HG02970 (cell line): ENCODE measurements around the gene HPS1.

Source experiments
- ATAC-seq: cut with Tn5 transposase; IDR thresholded peaks from one replicate; pipeline ENCODE4 v1.9.1; 2021; ENCODE audit warnings: mild to moderate bottlenecking, moderate library complexity, moderate number of reproducible peaks; ENCODE audit not compliant: unreplicated experiment, low FRiP score

The HPS1 gene

DNA sequence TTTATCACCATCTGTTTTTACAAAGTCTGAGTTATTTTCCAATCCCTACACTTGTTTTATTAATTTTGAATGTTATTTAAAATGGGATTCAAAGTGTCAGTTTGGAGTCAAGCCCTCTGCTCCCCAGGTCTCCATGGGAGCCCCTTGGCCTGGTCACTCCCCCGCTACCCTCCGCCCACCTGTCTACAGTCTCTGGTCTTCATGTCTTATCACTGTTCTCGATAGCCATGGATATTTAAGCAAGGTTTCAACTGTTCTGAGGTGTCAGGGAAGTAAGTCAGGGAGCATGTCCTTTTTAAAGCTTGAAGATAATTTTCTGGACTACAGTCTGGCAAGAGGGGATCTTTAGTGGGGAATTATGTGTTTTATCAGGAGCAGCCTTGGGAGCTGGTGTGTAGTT, 19.1 kb upstream of the HPS1 start:
- no peak for ATAC-seq

DNA sequence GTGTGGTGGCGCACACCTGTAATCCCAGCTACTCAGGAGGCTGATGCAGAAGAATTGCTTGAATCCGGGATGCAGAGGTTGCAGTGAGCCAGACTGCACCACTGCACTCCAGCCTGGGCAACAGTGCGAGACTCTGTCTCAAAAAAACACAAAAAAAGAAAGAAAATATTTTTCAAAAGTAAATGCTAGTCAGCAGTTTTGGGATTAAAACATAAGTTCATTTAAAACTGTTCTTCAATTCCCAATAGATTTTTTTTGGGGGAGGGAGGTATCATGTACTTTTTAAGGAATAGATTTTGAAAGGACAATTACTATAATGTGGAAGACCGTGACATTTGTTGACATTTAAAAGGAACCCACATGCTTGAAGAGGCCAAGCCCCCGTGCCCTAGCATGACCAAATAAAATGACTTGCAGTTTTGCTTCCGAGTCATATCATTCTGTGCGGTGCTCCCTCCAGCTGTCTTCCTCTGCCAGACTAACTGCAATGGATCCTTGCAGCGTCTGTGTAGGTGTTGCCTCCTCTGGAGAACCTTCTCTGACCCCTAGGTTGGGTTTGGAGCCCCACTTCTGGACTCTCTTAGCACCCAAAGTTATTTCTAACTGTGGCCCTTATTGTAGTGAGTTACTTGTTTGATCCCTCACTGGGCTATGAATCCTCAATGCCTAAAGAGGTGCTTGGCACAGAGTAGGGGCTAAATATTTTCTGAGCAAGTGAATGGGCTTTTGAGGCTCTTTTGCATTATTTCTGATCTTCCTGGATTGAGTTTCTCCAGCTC, 17.4 kb upstream of the HPS1 start:
- ATAC-seq: no peak

DNA sequence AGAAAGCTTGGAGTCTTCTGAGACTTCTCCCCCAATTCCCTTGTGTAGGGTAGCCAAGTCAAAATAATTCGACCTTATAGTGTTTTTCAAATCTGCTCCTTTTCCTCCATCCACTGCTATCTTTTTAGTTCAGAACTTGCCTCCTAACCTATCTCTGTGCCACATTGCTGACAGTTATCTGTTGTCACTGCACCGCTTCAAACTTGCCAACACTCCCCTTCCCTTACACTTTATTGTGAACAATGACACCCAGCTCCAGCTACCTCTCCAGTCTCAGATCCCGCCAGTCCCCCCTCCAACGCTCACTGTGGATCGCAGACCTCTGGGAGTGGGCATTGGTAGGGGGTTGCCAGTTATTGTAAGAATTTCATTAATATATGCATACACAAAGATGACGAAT, 16.3 kb upstream of the HPS1 start:
- no peak for ATAC-seq

DNA sequence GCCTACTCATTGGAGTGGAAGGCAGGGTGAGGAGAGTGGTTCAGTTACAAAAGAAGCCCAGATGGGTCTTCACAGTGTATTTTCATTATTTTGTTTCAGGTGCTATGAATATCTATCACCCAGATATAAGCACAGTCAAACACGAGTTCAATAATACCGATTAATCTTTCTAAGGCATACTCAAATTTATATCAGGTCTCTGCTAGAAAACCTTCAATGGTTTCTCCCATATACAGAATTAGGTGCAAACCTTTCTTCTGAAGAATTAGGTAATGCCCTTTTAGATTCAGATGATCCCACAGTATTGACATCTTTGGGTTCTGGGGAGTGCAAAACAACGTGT, 14.7 kb upstream of the HPS1 start:
- ATAC-seq: no peak

DNA sequence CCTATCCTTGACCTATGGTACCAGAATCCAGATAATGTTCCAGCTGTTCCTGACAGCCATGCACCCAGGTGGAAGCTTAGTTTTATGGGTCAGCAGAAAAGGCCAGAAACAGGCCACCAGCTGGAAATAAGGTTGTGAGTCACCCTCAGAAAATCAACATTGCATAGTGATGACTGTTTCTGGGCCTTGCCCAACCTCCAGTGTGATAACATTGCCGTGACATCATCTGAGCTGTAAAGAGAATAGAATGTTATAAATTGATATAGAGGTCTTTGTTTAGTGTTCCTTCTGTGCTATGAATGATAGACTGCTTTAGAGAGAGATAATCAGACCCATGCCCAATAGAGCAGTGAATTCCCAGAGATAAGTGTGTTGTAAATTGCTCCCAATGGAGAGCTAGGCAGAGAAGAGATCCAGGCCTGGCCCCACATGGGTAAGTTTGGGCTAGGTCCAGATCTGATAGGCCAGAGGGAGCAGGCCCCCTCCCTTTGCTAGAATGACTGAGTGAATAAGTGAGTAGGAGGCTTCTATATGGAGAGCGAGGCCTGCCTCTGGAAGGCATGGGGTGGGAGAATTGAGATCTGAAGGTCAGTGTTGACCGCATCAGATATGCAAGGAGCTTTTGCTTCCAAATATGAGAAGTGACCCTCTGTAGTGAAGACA, 14.2 kb upstream of the HPS1 start:
- ATAC-seq: no peak

DNA sequence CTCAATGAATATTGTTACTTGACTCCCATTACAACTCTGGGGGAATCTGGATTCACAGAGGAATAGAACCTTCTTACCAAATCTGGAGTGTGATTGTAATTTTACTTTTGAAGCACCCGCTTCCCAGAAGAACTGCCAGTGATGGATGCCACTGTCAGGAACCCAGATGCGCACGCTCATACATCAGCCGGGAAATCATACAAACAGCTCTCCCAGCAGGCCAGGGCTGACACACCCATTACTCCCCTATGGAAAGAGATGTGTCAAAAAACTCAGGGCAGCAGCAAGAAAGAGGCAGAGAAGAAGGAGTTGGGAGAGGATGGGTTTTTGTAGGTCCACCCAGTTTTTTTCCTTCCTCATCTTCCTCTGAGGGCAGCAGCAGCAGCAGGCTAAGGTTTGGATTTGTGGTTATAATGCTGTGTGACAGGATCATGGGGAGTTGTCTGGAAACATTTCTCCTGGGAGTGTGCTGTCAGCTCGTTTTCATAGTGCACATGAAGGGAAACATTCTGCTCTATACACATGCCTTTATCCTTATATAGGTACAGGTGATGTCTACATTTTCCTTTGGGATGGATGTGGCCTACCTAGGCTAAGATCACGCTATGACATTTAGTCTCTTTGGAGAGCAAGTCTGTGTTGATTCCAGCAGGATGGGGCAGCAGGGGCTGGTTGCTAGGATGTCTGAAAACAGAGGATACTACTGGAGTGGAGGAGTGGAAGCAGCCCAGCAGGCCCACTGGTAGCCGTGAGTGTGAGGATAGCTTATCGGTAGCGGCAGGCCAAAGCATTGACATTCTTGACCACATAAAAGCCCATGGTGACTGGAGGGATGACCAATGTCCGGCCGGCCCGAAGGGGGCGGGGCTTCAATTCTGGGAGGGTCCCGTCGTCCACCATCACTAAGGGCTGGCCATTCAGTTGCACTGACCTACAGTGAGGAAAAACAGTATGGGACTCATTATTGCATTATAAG, 12.4 kb upstream of the HPS1 start:
- ATAC-seq: no peak

DNA sequence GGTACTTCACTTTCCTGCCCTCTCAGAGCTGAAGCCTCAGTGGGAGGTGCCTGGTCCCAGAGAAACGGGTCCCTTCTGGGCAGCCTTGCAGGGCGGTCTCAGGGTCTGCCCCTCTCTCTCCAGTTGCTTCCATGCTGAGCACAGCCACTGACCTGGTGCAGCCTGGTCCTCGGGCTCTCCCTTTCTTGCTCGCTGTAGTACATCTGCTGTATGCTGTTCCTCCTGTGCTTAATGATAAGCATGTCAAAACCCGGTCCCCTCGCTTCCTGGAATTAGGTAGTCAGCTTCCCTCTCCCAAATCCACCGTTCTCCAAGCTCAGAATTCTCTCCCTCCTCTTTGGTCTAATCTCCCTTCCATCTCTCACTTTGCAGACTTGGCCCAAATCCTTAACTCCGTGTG, 11.0 kb upstream of the HPS1 start:
- no peak for ATAC-seq

DNA sequence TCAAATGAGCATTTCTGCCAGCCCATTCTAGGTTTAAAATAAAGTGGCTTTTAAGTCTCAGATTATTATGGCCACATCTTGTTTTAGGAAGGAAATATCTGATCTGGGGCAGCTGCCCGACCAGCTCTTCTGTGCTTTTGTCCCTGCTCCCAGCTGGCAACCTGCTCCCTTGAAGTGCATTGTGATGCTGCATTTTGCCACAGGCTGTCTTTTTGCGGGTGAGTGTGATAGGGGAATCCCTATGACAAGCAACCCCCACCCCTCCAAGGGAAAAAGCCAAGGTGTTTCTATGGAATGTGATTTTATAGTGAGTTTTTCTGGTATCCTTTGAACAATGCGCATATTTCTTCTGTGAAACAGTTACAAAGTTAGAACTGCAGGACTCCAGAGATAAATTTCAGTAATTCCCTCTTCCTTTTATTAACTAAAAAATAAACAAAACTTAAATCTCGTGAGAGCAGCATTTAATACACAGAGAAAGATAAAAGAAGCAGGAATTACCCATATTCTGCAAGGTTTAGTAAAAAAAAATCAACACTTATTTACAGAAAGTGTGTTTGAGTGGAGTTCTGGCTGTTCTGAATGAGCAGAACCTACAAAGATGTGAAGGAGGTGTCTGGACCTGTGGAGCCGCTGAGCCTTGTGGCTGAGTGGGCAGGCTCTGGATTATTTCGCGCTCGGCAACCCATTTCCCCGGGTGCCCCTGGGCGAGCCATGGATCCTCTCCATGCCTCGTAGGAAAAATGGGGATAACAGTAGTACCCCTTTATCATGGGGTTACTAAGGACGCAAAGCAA, 10.1 kb upstream of the HPS1 start:
- no peak for ATAC-seq

DNA sequence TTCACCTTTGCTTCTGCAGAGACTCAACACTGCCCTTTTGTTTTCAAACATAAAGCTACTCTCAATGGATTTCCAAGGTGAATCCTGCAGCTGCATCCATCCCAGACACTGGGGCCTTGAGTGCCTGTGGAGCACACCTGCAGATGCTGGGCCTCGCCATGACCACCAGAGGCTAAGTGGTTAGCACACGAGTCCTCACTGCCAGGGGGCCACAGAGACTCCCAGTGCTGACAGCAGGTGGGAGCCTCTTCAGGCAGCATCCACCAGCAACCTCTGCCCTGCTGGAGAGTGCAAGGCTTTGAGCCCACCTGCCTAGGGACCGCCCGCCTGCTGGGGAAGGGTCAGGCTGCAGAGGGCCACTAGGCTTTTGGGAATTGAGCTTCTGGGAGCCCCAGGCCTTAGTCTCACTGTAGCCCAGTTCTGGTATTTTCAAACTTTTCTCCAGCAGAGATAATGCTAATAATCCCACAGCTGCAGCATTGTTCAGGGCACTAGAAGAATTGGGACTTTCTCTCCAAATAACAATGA, 9.4 kb upstream of the HPS1 start:
- ATAC-seq: no peak

DNA sequence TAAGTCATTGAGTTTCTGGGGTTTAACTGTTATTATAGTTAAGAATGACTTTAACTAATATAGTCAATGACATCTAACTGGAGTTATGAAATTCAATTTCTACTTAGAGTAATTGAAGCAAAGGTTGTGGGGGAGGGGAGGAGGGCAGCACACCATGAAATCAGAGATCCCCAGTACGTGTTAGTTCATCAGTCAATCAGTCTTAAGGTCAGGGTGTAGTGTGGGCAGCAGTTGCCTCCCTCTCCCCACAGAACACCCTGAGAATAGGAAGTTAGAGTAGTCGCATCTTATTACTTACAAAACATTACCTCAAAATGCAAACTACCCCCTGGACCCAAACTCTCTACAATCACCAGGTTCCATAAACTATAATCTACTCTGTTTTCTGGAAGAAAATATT, 7.0 kb upstream of the HPS1 start:
- no peak for ATAC-seq

DNA sequence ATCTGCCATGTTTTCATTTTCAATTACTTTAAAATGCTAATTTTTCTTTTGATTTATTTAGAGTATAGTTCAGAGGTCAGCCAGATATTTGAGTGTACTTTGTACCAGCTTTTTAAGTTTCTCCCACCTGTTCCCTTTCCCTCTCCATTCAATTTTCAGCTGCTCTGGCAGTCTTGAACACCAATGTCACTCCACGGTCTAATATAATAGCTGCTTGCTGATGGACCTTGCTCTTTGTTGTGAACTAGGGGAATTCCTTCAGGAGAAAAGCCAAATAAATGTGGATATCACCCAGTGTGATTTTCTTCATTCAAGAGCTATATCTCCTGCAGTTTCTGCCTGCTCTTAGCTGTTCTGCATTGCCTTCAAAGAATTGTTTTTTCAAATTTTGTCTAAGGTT, 3.9 kb upstream of the HPS1 start:
- no peak for ATAC-seq

DNA sequence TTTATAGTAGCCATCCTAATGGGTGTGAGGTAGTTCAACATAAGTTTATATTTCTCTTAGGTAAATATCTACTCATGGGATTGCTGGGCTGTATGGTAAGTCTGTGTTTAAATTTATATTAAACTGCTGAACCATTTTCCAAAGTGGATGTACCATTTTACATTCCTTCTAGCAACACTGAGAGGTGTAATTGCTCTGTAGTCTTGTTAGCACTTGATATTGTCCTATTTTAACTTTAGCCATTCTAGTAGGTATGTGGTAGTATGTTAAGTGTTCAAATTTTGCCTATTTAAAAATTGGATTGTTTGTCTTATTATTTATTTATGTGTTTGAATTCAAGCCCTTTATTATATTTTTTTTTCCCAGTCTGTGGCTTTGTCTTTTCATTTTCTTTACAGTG, 2.6 kb upstream of the HPS1 start:
- ATAC-seq: no peak

DNA sequence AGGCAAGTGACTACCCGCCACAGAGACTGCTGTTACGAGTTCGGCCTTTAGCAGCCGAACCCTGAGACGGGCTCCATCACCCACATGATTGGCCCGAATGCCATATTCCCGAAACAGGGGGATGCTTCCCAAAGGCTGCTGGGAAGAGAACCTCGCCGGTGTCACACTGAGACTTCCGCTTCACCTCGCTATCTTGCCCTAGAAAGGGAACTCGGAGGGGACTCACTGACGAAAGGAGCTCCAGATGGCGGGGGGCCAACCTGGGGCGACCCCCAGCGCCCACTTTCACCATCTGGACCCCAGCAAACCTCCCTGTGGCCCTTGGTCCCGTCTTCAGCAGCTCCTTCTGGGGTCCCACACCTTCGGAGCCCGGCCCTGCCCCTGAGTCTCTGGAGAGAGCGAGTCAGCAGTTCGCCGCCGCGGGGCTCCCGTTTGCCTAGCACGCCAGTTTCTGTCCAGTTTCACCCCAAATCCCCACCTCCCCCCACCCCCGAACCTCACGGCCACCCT, 529 bp downstream of the HPS1 start:
- ATAC-seq: peak; percentile 11

DNA sequence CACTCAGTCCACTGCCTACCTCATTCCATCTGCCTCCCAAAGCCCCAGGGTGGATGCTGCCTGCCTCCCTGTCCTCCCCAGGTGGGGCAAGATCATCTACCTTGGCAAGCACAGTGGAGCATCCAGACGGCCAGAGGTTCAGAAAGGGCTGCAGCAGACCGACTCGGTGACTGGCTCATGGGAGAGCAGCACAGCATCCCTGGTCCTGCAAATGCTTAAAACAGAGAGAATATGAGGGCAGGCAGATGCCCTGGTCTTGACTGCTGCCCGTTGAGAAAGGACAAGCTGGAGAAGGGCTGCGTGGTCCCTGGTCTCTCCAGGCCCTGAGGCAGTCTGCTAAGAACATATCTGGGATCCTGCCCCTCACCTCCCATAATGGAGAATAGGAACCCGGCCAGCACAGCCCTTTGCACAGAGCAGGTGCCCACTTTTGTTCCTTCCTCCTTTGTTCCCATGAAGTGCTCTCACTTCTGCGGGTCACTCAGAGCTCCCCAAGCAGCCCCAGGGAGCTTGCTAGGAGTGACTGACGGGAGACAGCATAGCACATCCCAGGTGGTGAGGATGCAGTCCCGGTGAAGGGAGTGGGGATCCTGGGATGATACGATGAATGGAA, 1.4 kb downstream of the HPS1 start:
- no peak for ATAC-seq

DNA sequence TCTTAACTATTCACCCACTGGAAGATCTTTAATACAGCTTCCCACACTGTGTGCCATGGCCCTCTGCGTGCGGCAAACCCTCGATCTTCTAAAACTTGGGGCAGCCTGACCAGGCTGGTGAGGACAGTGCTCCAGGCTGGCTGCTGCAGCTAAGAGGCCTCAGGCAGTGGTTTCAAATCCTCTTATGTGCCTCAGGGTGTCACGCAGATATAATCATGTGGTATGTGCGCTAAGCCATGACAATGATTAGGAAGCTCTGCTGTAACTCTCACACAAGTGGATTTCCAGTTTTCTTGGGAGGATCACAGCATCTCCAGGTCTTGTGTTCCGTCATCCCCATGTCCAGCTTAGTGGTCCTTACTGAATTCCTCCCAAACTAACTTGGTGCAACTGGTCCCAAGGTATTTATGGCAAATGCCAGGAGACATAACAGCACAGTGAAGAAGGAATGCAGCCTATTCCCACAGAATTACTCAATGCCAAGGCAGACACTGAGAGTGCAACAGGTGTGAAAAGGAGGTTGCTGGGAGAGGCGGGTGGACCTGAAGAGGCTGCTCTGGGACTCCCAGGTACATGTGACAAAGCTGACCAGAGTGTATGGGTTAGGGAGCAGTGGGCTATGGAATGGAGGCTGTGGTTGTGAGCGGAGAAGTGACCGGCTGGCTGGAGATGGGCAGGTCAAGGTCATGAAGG, 2.3 kb downstream of the HPS1 start:
- no peak for ATAC-seq

DNA sequence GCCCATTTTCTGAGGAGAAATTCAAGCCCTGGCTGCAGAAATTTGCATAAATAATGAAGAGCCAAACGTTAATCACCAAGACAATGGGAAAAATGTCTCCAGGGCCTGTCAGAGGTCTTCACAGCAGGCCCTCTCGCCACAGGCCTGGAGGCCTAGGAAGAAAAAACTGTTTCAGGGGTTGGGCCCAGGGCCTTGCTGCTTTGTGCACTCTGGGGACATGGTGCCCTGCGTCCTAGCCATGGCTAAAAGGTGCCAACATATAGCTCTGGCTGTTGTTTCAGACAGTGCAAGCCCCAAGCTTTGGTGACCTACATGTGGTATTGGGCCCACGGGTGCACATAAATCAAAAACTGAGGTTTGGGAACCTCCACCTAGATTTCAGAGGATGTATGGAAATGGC, 8.0 kb downstream of the HPS1 start:
- ATAC-seq: no peak

DNA sequence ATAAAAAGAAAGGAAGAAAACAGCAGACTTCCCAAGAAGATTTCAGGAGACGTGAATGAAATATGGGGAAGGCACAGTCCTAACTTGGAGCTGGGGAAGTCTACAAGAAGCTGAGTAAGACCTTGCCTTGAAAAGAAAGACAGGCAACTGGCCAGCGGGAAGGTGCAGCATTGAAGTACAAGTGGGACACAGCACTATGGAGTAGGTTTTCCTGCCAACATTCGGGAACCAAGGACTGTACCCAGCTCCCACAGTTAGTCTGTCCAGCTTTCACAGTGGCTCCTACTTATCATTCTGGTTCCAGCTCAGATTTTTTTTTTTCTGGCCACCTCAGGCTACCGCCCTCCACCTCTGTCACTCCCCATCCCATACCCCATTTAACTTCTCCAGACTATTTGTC, 10.0 kb downstream of the HPS1 start:
- ATAC-seq: no peak

DNA sequence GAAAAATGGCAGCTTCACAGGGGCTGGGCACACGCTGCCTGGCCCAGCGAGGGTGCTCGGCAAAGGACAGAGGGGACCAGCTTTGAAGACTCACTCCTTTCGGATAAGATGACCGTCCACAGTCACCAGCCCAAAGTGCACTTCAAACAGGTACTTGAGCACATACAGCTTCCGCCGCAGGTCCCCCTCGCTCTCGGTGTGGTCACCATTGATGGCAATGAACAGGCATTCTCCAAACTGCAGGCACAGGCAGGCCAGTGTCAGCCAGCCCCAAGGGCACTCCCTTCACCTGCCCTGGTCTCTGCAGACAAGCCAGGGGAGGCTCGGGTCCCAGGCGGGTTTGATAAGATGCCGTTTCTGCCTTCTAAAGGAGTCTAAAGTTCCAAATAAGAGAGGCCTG, 11.6 kb downstream of the HPS1 start:
- no peak for ATAC-seq
